Epithelial cell of esophagus (primary cell): Measurements from ENCODE around the gene METRN.
A peak's percentile ranks its signal among the peaks of the same experiment; 100 is the strongest.
"Not testable (repeated sequence)": the region's sequence is repeated elsewhere in the genome, so short reads cannot be mapped to it uniquely, and the experiment has no call there.

Experiments
- DNase-seq: peaks from one replicate; pipeline ENCODE4 v3.0.0; 2010; ENCODE audit warnings: low read depth
- H3K4me3 ChIP-seq: 2 replicates; pipeline ENCODE4 v1.5.1; 2011; ENCODE audit warnings: mild to moderate bottlenecking, low read length, control low read depth
- CTCF ChIP-seq: IDR thresholded peaks from 2 replicates; pipeline ENCODE4 v1.5.1; 2011; ENCODE audit warnings: low read depth, mild to moderate bottlenecking, low read length, control low read depth, inconsistent platforms; ENCODE audit not compliant: insufficient read depth; ENCODE audit errors: missing control alignments

Gene METRN

GRCh38 chr16:689175-689897 is 25.6 kb upstream of the METRN start:
- DNase-seq: no peak
- peak overlapping the region; percentile 83 for H3K4me3 ChIP-seq
- TF ChIP-seq CTCF: no peak

- not testable (repeated sequence) for H3K4me3 ChIP-seq
These were observed 23.7 kb upstream of the METRN start for GRCh38 chr16:691242-691641.

GRCh38 chr16:692356-693108 is 22.4 kb upstream of the METRN start:
- no peak overlapping the region for H3K4me3 ChIP-seq
- no peak for DNase-seq
- TF ChIP-seq CTCF: no peak

More at GRCh38 chr16:691242-691641, 23.7 kb upstream of the METRN start:
- not testable (repeated sequence) for DNase-seq

- TF ChIP-seq CTCF: no peak
- H3K4me3 ChIP-seq: no peak overlapping the region
- DNase-seq: no peak
These were observed 21.6 kb upstream of the METRN start for GRCh38 chr16:693364-693763.

- no peak overlapping the region for H3K4me3 ChIP-seq
- TF ChIP-seq CTCF: no peak
- no peak for DNase-seq
These were observed 21.2 kb upstream of the METRN start for GRCh38 chr16:693766-694165.

GRCh38 chr16:694187-694862 is 20.6 kb upstream of the METRN start:
- DNase-seq: no peak
- H3K4me3 ChIP-seq: peak overlapping the region; percentile 14
- no peak for TF ChIP-seq CTCF

- H3K4me3 ChIP-seq: peak overlapping the region; percentile 24
- DNase-seq: no peak
- TF ChIP-seq CTCF: no peak
These were observed 20.0 kb upstream of the METRN start for GRCh38 chr16:694863-695354.
